GM12865 (cell line): Measurements from ENCODE around the gene TEX35.

Source experiments
- DNase-seq: peaks from one replicate; pipeline ENCODE4 v3.0.0; 2010; ENCODE audit warnings: low read depth
- H3K4me3 ChIP-seq: 2 replicates; pipeline ENCODE4 v1.5.1; 2011; ENCODE audit warnings: mild to moderate bottlenecking, low read depth, low read length, control low read depth
- CTCF ChIP-seq: IDR thresholded peaks from 2 replicates; pipeline ENCODE4 v1.5.1; 2011; ENCODE audit warnings: low read length, control low read depth, low read depth, inconsistent platforms; ENCODE audit not compliant: insufficient read depth; ENCODE audit errors: missing control alignments

Gene TEX35

GRCh38 chr1:178477373-178477772, 35.5 kb upstream of the TEX35 start:
- H3K4me3 ChIP-seq: no peak overlapping the region
- no peak for TF ChIP-seq CTCF
- no peak for DNase-seq

GRCh38 chr1:178477841-178478240, 35.1 kb upstream of the TEX35 start:
- DNase-seq: no peak
- no peak overlapping the region for H3K4me3 ChIP-seq
- TF ChIP-seq CTCF: no peak

- no peak for DNase-seq
- no peak for TF ChIP-seq CTCF
- no peak overlapping the region for H3K4me3 ChIP-seq
Observed at GRCh38 chr1:178483251-178483957, 29.5 kb upstream of the TEX35 start.

- H3K4me3 ChIP-seq: no peak overlapping the region
- no peak for TF ChIP-seq CTCF
- DNase-seq: no peak
Observed at GRCh38 chr1:178484698-178485225, 28.1 kb upstream of the TEX35 start.

- no peak overlapping the region for H3K4me3 ChIP-seq
- no peak for TF ChIP-seq CTCF
- DNase-seq: no peak
Observed at GRCh38 chr1:178485541-178485981, 27.3 kb upstream of the TEX35 start.

- TF ChIP-seq CTCF: no peak
- H3K4me3 ChIP-seq: no peak overlapping the region
- DNase-seq: no peak
Observed at GRCh38 chr1:178486100-178487069, 26.5 kb upstream of the TEX35 start.
